H1 (cell line): ENCODE results near the gene ERC1. TPM values are rescaled to one million over a fixed set of nuclear protein-coding genes. Genes with fewer than 3 reads are reported as not detected.
A peak's percentile ranks its signal among the peaks of the same experiment; 100 is the strongest.

ENCODE experiments used
- BACH1 ChIP-seq: IDR thresholded peaks from 2 replicates; pipeline ENCODE4 v1.6.1; 2012; ENCODE audit warnings: low read length, improper control_type of control experiment
- CBX8 ChIP-seq: fragments of 300-800, 300-1000 bp; sonication (generic); IDR thresholded peaks from 2 replicates; pipeline ENCODE4 v1.7.1; 2016; ENCODE audit warnings: low read depth, low read length, borderline replicate concordance
- EP300 ChIP-seq, 2 experiments: IDR thresholded peaks; 1 replicate in 1 of 2; 2 replicates in 1 of 2; pipeline ENCODE4 v1.6.1; 2011 to 2012; ENCODE audit warnings: low read depth in 2 of 2, low read length in 2 of 2, mild to moderate bottlenecking in 2 of 2, borderline replicate concordance in 1 of 2, inconsistent platforms in 1 of 2, moderate library complexity in 1 of 2
- SRF ChIP-seq: IDR thresholded peaks from 2 replicates; pipeline ENCODE4 v1.6.1; 2011; ENCODE audit warnings: mild to moderate bottlenecking, low read depth, low read length, moderate library complexity
- TCF12 ChIP-seq: IDR thresholded peaks from 2 replicates; pipeline ENCODE4 v1.6.1; 2011; ENCODE audit warnings: low read depth, mild to moderate bottlenecking, low read length
- polyA plus RNA-seq, 7 experiments: library from polyadenylated mRNA; depleted of rRNA in 3 of 7; stranded (reverse) in 5 of 7; unstranded in 2 of 7; fragments of >200 nt in 5 of 7; fragments of 200-250 nt in 2 of 7; gene quantifications; 1 replicate in 5 of 7; 2 replicates in 1 of 7; 4 replicates in 1 of 7; pipeline versions ENCODE4 v1.2.1 to v1.2.3, GENCODE V29; 2011 to 2013; ENCODE audit warnings: missing spikeins in 2 of 7, mixed read lengths in 2 of 7
- total RNA-seq: library from RNA; stranded (reverse); fragmentation: NEBNext Ultra II Directional; extraction: Animal tissue kit (Norgen Biotek cat#: 25700); gene quantifications from 2 replicates; pipeline ENCODE4 v1.2.1, GENCODE V29; 2021

ERC1 gene
- total and polyA plus RNA-seq, 2 of the 8 experiments (the other 6 are each of a cell fraction or from before 2014, with no cell fraction given), result 7.8 to 45.7 TPM

- TF ChIP-seq TCF12, result 0 out of 2 replicates have a peak, but pooled peaks have one; percentile 46
- TF ChIP-seq SRF, result no peak
- TF ChIP-seq CBX8, result no peak
- TF ChIP-seq EP300 (IDR thresholded peaks at IDR 0.05; ENCODE audit: borderline replicate concordance in 1 of 2, low read depth in 2 of 2, low read length in 2 of 2), result peak in 1 of 2 experiments; percentile 74; a peak in 1 of 3 replicates
- no peak for TF ChIP-seq BACH1
These were observed 454.8 kb downstream of the ERC1 start (continued) for GRCh38 chr12:1445807-1446206.
